GM12878 (cell line): ENCODE measurements around the gene C1orf50. TPM values are rescaled to one million over a fixed set of nuclear protein-coding genes. Genes with fewer than 3 reads are reported as not detected.

Experiments
- ATAC-seq: fragments of 200-7000 bp; cut with Tn5 transposase; 3 replicates; pipeline ENCODE4 v1.9.1; 2020; ENCODE audit warnings: mild to moderate bottlenecking, moderate library complexity
- BruUV-seq: library from RNA; stranded (reverse); fragments of 400-500 nt; replicated peaks from 2 replicates; lab custom pipeline; 2021; lab: Mats Ljungman, UMichigan
- CTCF ChIA-PET: fragments of 300-600 bp; sonication (Branson Sonifier 250); formaldehyde crosslinking; extraction: SDS; loops from one replicate; lab custom pipeline; 2021; ENCODE audit warnings: inconsistent platforms; lab: Yijun Ruan, JAX
- POLR2A ChIA-PET: fragments of 350-600 bp; formaldehyde crosslinking; extraction: SDS; loops from one replicate; lab custom pipeline; 2021; ENCODE audit warnings: inconsistent platforms; lab: Charles Lee
- RAD21 ChIA-PET: fragments of 300-600 bp; sonication (Branson Sonifier 250); formaldehyde crosslinking; loops from one replicate; lab custom pipeline; 2023; ENCODE audit warnings: antibody characterized with exemption; ENCODE audit not compliant: unreplicated experiment; lab: Charles Lee
- SMC1A ChIA-PET: fragments of 300-600 bp; sonication (Branson Sonifier 250); formaldehyde crosslinking; loops from one replicate; lab custom pipeline; 2023; ENCODE audit not compliant: unreplicated experiment, uncharacterized antibody; lab: Charles Lee
- DNase-seq: peaks from one replicate; pipeline ENCODE4 v3.0.0-alpha.2; 2011; ENCODE audit warnings: low read depth, low spot score
- FAIRE-seq: peaks from 3 replicates; lab custom pipeline; 2011; peaks lifted over from hg19 to GRCh38; lab: Jason Lieb, UNC
- H2AFZ ChIP-seq: 2 replicates; pipeline ENCODE4 v1.6.0; 2011; ENCODE audit warnings: low read depth, low read length, control low read depth; ENCODE audit not compliant: control insufficient read depth
- H3K27ac ChIP-seq: 2 replicates; pipeline ENCODE4 v1.5.1; 2011; ENCODE audit warnings: control low read depth; ENCODE audit not compliant: control insufficient read depth, insufficient read depth
- H3K27me3 ChIP-seq, 2 experiments: replicated peaks in 1 of 2; 2 replicates each; pipeline versions ENCODE4 v1.6.0 to v1.6.1; 2011; ENCODE audit warnings: low read length in 1 of 2; ENCODE audit not compliant: control insufficient read depth in 2 of 2, insufficient read depth in 2 of 2
- H3K36me3 ChIP-seq, 2 experiments: 2 replicates each; pipeline ENCODE4 v1.5.1; 2011; ENCODE audit warnings: low read length in 1 of 2; ENCODE audit not compliant: control insufficient read depth in 2 of 2, insufficient read depth in 2 of 2
- H3K4me1 ChIP-seq: 2 replicates; pipeline ENCODE4 v1.6.1; 2011; ENCODE audit warnings: mild to moderate bottlenecking, low read length, moderate library complexity, mixed read lengths; ENCODE audit not compliant: control insufficient read depth, insufficient read depth
- H3K4me2 ChIP-seq: 2 replicates; pipeline ENCODE4 v1.6.0; 2011; ENCODE audit warnings: control low read depth; ENCODE audit not compliant: control insufficient read depth, insufficient read depth
- H3K4me3 ChIP-seq: fragments of 200-600 bp; sonication (generic); 2 replicates; pipeline ENCODE4 v1.5.1; 2016
- H3K79me2 ChIP-seq: 2 replicates; pipeline ENCODE4 v1.6.0; 2011; ENCODE audit warnings: low read length; ENCODE audit not compliant: control insufficient read depth, insufficient read depth
- H3K9ac ChIP-seq: 2 replicates; pipeline ENCODE4 v1.8.0; 2011; ENCODE audit warnings: low read length, control low read depth, mixed read lengths; ENCODE audit not compliant: control insufficient read depth, insufficient read depth
- H3K9me3 ChIP-seq: replicated peaks from 3 replicates; pipeline ENCODE4 v1.5.1; 2011; ENCODE audit warnings: mild to moderate bottlenecking, low read length; ENCODE audit not compliant: control insufficient read depth, insufficient read depth
- H4K20me1 ChIP-seq: 2 replicates; pipeline ENCODE4 v1.6.0; 2011; ENCODE audit not compliant: control insufficient read depth, insufficient read depth
- HDAC6 ChIP-seq: fragments of 200-600 bp; sonication (generic); IDR thresholded peaks from one replicate; pipeline ENCODE4 v1.8.0; 2017; ENCODE audit warnings: antibody characterized with exemption; ENCODE audit not compliant: unreplicated experiment
- KDM1A ChIP-seq: fragments of 200-600 bp; sonication (generic); IDR thresholded peaks from 2 replicates; pipeline ENCODE4 v1.6.1; 2016; ENCODE audit warnings: borderline replicate concordance
- NRF1 ChIP-seq: conservative IDR thresholded peaks from 2 replicates; pipeline ENCODE4 v1.6.1; 2011; ENCODE audit warnings: mild to moderate bottlenecking, low read depth, low read length, improper control_type of control experiment
- SMAD1 ChIP-seq: fragments of 450-650 bp; IDR thresholded peaks from 2 replicates; pipeline ENCODE4 v1.6.1; 2018; ENCODE audit warnings: mild to moderate bottlenecking, low read depth; ENCODE audit not compliant: partially characterized antibody
- SREBF2 ChIP-seq: IDR thresholded peaks from 2 replicates; pipeline ENCODE4 v1.6.1; 2012; ENCODE audit warnings: mild to moderate bottlenecking, low read length
- TAF1 ChIP-seq: IDR thresholded peaks from 2 replicates; pipeline ENCODE4 v1.6.1; 2011; ENCODE audit warnings: mild to moderate bottlenecking, low read depth, low read length, borderline replicate concordance
- WGBS: methylation state at CpG from one replicate; pipeline ENCODE4 v1.1.6; 2016; ENCODE audit warnings: low lambda C conversion rate; ENCODE audit not compliant: insufficient replicate concordance, insufficient coverage; ENCODE audit errors: missing lambda C conversion rate; 5-methylcytosine and 5-hydroxymethylcytosine counted together
- in situ Hi-C: fragments of 300-500 bp; cut with MboI; formaldehyde crosslinking; loops from 9 replicates; pipeline ENCODE4 v1.14.3; 2018; ENCODE audit warnings: mixed read lengths
- intact Hi-C: fragments of 100-400 bp; cut with micrococcal nuclease; formaldehyde crosslinking; loops from one replicate; pipeline ENCODE4 v1.14.2; 2022; ENCODE audit not compliant: unreplicated experiment
- polyA plus RNA-seq, 11 experiments: library from polyadenylated mRNA; depleted of rRNA in 4 of 11; unstranded in 6 of 11; stranded (reverse) in 5 of 11; fragments of >200 nt; fragmentation: Nextera tagmentation in 4 of 11; fragmentation: Illumina TruSeq in 1 of 11; extraction: Ambion mirVana in 4 of 11; extraction: Trizol in 1 of 11; gene quantifications; 1 replicate in 1 of 11; 2 replicates in 10 of 11; pipeline versions ENCODE4 v1.2.1 to v1.2.3, GENCODE V29; 2011 to 2016; ENCODE audit warnings: inconsistent platforms in 2 of 11, missing spikeins in 2 of 11, low read depth in 1 of 11
- total RNA-seq, 4 experiments: library from RNA; depleted of rRNA in 3 of 4; stranded (reverse); fragments of >200 nt in 3 of 4; fragmentation: Illumina TruSeq in 1 of 4; extraction: Trizol in 1 of 4; gene quantifications; 2 replicates each; pipeline versions ENCODE4 v1.2.1 to v1.2.3, GENCODE V29; 2013 to 2021
- TF ChIP-seq, protein P1 (sequence below): fragments of 450-650 bp; IDR thresholded peaks from 2 replicates; pipeline ENCODE4 v1.6.1; 2016; ENCODE audit warnings: mild to moderate bottlenecking
- TF ChIP-seq, protein P2 (sequence below): fragments of 150-350 bp; IDR thresholded peaks from 2 replicates; pipeline ENCODE4 v1.6.1; 2016; ENCODE audit warnings: low read depth, low read length

C1orf50 gene
- total and polyA plus RNA-seq, 10 of the 15 experiments (the other 5 are each of a cell fraction or from before 2014, with no cell fraction given), result 1.2 to 10.7 (median 6.7) TPM

DNA sequence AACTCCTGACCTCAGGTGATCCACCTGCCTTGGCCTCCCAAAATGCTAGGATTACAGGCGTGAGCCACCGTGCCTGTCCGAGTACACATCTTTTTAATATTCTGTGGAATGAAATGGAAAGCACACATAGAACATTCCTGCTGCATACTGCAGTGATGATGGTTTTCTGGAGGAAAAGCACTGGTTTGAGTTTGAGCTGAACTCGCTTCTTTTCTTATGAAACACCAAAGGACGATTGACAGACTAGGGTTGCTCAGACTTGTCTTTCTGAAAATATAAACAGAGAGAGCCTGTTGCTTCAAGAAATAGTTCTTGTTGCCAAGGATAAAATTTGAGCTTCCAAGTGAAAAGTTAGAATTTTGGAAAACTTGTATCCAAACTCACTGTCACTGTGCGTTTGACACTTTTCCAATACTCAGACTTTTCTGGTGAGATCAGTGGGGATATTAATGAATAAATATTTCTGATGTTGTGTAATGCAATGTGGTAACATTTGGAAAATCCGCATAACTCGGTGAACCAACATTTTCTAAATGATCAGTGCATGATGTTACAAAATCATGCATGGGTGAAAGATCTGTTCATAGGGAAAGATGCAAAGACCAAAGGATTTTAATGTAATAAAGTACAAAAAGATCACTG is 34.9 kb downstream of the C1orf50 start:
- RAD21 ChIA-PET, result interaction anchor here (1.4 kb wide), 1 partner anchor 121 kb away, joined by 3 read pairs; no protein-coding TSS in a partner anchor
- FAIRE-seq, result no peak

More for the DNA sequence above, 34.9 kb downstream of the C1orf50 start:
- CTCF ChIA-PET, result no interaction called here
- H3K9ac ChIP-seq, result no peak overlapping the region
- no peaks in the 10 kb centered on the region for H4K20me1 ChIP-seq
- intact Hi-C loops (no loop called here), in situ Hi-C loops (no loop called here)
- no TSS peak for BruUV-seq
- POLR2A ChIA-PET, result no interaction called here
- H3K4me2 ChIP-seq, result no peak overlapping the region
- H3K79me2 ChIP-seq, result no peaks in the 10 kb centered on the region
- no peaks in the 10 kb centered on the region for H3K9me3 ChIP-seq
- no peak for ATAC-seq
- H2AFZ ChIP-seq, result no peak overlapping the region
- WGBS, result 82% methylated on average over 8 of the region's 8 CpGs
- H3K4me1 ChIP-seq, result no peaks in the 10 kb centered on the region
- H3K27ac ChIP-seq, result no peak overlapping the region
- TF ChIP-seq TAF1 (no peak), KDM1A (no peak), SREBF2 (no peak), SMAD1 (no peak), NRF1 (no peak), HDAC6 (no peak)
- TF ChIP-seq, protein P1, sequence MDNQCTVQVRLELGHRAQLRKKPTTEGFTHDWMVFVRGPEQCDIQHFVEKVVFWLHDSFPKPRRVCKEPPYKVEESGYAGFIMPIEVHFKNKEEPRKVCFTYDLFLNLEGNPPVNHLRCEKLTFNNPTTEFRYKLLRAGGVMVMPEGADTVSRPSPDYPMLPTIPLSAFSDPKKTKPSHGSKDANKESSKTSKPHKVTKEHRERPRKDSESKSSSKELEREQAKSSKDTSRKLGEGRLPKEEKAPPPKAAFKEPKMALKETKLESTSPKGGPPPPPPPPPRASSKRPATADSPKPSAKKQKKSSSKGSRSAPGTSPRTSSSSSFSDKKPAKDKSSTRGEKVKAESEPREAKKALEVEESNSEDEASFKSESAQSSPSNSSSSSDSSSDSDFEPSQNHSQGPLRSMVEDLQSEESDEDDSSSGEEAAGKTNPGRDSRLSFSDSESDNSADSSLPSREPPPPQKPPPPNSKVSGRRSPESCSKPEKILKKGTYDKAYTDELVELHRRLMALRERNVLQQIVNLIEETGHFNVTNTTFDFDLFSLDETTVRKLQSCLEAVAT, result no peak
- TF ChIP-seq, protein P2, sequence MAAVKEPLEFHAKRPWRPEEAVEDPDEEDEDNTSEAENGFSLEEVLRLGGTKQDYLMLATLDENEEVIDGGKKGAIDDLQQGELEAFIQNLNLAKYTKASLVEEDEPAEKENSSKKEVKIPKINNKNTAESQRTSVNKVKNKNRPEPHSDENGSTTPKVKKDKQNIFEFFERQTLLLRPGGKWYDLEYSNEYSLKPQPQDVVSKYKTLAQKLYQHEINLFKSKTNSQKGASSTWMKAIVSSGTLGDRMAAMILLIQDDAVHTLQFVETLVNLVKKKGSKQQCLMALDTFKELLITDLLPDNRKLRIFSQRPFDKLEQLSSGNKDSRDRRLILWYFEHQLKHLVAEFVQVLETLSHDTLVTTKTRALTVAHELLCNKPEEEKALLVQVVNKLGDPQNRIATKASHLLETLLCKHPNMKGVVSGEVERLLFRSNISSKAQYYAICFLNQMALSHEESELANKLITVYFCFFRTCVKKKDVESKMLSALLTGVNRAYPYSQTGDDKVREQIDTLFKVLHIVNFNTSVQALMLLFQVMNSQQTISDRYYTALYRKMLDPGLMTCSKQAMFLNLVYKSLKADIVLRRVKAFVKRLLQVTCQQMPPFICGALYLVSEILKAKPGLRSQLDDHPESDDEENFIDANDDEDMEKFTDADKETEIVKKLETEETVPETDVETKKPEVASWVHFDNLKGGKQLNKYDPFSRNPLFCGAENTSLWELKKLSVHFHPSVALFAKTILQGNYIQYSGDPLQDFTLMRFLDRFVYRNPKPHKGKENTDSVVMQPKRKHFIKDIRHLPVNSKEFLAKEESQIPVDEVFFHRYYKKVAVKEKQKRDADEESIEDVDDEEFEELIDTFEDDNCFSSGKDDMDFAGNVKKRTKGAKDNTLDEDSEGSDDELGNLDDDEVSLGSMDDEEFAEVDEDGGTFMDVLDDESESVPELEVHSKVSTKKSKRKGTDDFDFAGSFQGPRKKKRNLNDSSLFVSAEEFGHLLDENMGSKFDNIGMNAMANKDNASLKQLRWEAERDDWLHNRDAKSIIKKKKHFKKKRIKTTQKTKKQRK, result no peak
- SMC1A ChIA-PET, result no interaction called here
- no peaks in the 10 kb centered on the region for H3K36me3 ChIP-seq
- H3K27me3 ChIP-seq, result no peaks in the 10 kb centered on the region
- no peak for DNase-seq
- no peak overlapping the region for H3K4me3 ChIP-seq
